HL-60/S4 treated with phorbol 12-myristate 13-acetate at 8.2 ng/mL for 4 days and 3 days (cell line): ENCODE data around the gene MYLK.

ENCODE experiments used
- in situ Hi-C: fragments of 300-500 bp; cut with MboI; formaldehyde crosslinking; loops from 2 replicates; pipeline ENCODE4 v1.15.0; 2022; ENCODE audit warnings: low sequenced_read_pairs

Gene MYLK

GRCh38 chr3:123778525-123778924, 105.6 kb downstream of the MYLK start:
- in situ Hi-C loops: no loop called here

- in situ Hi-C loops: no loop called here
These were observed 107.9 kb downstream of the MYLK start for GRCh38 chr3:123776071-123776782.

DNA sequence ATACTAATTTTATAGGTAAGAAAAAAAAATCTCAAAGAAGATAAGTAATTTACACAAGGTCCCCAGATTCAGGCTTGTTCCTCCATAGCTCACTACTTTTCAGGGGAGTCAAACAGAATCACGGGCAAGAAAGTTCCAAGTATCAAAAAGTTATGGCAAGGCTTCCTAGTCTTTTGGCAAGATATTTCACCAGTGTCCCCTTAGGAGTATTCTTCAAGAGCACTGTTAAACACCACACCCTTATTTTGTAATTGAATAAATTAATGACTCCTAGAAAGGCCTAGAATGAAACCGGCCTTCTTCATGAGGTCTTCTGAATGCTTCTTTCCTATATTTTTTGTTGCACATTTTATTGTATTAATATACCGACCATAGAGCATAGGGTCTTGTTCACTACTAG, 109.7 kb downstream of the MYLK start:
- in situ Hi-C loops: no loop called here

DNA sequence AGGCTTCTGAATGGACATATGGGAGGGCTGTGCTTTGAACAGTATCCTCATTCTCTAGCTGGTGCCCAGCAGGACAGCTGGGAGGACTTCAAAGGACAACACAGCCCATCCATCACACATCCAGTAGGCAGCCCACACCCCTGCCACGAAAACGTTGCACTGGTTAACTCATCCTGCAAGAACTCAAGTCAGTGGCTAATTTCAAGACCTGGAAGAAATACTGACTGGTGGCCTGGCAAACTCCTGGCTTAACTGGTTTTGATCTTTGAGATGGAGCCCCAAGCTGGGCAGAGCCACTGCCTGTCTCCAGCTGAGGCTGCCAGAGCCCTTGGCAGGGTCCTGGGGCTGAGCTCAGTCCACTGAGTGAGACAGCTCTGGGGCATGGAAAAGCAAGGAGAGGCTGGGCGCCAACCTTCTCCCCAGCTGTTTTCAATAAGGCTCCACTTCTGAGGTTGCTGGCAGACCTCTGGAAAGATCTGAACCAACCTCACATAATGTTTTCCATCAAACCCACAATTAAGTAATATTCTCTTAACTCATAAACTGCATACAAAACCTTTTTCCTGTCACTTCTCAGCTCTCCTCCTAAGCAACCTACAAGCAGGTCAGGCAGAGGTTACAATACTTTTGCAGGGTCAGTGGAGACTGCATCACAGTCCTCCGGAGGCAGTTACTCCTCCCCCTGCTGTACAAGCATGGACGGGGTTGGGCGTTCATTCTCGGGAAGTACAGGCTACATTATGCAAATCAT, 110.3 kb downstream of the MYLK start:
- in situ Hi-C loops: no loop called here

DNA sequence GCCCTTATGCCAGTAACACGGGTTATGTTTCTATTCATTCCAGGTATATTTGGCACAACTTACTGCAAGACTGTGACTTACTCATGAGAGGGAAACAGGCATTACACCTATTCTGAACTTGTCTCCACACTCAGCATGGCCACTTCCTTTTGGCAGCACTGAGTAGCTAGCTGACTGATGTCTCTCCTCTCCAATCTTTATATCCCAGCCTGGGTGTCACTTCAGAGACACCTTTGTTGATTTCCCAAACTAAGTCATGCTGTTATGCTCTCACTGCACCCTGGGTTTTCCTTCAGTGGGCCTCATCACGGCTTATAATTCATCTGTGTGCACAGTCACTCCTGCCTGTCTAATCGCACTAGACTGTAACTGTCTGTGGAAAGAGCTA, 114.8 kb downstream of the MYLK start:
- in situ Hi-C loops: no loop called here

DNA sequence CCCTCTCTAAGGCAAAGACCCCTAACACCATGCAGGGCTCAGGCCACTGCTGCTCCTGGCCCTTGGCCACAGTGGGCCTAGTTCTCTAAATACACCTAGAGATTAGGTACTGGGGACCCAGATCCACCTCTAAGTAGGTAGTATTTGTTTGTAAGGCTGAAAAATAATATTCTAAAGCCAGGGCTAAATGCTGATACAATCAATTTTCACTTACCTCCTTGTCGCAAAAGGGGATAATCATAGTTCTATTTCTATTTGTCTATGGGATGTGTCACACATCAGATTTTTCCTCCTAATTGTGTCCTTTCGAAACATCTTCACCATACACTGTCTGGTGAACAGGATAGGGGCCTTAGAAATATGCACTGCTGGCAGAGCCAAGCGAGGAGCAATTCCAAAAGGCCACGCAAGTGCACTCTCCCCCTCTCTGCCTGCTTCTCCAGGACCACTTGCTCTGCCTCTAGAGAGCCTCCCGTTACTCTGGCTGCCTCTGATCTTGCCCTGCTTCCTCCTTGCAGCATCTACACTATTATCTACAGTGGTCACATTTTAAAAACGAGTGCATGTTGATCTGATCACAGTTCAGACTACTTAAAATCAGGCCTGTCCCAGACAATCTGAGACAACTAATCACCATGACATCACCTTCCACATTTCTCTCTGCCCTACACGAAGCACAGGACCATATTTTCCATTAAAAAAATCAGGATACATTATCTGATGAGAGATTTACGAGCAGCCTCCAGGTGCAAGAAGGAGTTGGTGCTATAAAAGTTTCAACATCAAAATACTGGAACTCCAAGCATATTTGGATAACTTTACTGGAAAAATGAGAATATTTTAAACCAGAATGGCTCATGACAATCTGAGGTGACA, 115.4 kb downstream of the MYLK start:
- in situ Hi-C loops: no loop called here

- in situ Hi-C loops: no loop called here
These were observed 116.4 kb downstream of the MYLK start for GRCh38 chr3:123767564-123768292.

GRCh38 chr3:123767009-123767372, 117.1 kb downstream of the MYLK start:
- in situ Hi-C loops: no loop called here

DNA sequence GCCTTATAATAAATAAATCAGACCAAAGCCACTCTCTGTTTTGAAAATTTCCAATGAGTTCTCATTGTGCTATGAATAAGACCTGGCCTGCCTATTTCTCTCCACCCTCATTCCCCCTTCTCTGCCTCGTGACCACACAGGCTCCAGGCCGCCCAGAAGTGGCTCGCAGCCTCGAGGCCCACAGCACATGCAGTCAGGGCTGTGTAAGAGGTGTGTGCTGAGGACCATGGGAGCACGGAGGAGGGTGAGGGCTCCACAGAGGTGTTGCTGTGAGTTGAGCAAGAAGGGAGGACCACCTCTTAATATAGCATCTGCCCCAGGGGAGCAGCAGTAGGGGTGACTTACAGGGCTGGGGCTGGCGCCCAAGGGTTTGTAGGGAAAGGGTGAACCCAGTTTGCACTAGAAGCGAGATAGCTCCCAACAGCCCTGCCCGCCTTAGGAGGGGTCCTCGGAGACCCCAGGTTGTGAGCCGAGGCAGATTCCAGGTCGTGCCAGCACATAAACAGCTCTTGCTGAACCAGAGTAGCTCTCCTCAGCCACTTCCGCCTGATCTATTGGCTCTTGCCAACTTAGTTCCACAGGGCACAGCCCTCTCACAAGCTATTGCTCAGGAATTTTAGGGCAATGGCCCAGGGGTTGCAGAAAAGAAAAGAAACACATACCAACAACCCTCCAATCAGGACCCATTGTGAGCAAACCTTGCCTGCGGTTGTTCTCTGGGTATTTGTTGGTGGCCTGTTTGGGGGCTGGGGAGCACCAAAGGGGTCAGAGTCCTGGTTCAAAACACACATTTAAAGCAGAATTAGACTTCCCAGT, 117.7 kb downstream of the MYLK start:
- in situ Hi-C loops: no loop called here

GRCh38 chr3:123765475-123766128, 118.5 kb downstream of the MYLK start:
- in situ Hi-C loops: no loop called here

GRCh38 chr3:123764647-123765046, 119.5 kb downstream of the MYLK start:
- in situ Hi-C loops: no loop called here

DNA sequence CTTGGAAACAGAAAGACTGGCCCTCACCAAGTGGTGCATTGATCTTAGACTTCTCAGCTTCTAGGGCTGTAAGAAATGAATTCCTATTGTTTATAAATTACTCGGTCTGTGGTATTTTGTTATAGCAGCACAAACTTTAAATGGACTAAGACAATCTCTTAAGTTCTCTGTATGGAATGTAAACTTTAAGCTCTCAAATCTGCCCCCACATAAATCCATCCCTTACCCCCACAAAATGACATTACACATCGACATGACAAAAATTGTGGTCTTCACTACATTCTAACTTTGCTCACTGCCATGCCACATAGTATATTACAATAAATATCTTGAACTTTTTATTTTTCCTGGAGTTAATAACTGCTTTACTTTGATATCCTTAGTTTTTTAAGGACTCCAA, 121.3 kb downstream of the MYLK start:
- in situ Hi-C loops: no loop called here

DNA sequence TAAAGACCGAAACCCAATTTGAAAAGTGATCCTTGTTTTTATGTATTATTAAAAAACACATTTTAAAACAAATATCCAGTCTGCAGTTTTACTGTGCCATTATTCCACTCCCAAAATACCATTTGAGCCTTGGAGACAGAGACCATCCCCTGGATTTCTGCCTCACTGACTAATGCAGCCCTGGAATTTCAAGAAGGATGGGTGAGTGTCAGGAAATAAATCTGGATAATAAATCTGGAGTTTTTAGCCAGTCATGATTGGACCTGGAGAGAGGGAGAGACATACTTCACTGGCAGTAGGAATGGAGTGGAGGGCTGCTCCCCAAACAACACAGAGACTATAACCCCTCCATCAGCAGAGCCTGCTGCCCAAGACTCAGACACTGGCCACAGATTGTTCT, 123.3 kb downstream of the MYLK start:
- in situ Hi-C loops: no loop called here

GRCh38 chr3:123759871-123760270, 124.3 kb downstream of the MYLK start:
- in situ Hi-C loops: no loop called here

DNA sequence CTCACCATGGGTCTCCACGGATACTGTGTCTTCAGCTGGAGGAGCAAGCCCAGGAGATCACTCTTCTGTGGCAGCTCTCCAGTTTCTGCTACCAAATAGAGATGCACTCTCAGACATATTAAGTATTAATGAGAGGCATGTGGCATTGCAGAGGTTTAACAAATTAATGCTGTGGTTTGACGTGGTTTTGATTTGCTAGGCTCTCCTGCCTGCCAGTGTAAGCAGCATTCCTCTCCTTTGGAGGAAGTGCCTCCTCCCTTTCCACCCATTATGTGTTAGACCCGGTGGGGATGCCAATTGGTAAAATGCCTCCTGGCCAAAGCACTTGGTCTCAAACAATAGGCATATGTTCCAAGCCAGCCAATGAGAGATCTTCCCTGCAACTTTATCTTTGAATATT, 124.8 kb downstream of the MYLK start:
- in situ Hi-C loops: no loop called here

DNA sequence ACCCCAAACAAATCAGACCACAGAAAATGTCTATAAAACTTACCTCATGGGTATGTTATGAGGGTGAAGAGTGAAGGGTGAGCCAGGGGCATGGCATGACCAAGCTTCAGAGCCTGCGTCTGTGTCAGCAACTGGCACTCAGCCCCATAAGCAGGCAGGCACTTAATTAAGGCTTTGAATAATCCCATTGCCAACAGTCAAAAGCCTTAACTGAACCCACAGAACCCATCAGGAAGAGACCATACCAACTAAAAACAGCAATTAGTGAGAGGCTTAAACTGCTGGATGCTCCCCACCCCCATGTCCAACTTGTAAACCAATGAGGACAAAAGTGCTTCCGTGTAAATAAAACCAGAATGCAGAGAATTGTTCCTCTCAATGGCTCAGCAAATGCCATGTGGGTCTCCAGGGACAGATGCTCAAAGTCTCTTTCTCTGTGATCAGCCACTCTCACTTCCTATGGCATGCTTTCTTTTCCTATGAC, 126.0 kb downstream of the MYLK start:
- in situ Hi-C loops: no loop called here

DNA sequence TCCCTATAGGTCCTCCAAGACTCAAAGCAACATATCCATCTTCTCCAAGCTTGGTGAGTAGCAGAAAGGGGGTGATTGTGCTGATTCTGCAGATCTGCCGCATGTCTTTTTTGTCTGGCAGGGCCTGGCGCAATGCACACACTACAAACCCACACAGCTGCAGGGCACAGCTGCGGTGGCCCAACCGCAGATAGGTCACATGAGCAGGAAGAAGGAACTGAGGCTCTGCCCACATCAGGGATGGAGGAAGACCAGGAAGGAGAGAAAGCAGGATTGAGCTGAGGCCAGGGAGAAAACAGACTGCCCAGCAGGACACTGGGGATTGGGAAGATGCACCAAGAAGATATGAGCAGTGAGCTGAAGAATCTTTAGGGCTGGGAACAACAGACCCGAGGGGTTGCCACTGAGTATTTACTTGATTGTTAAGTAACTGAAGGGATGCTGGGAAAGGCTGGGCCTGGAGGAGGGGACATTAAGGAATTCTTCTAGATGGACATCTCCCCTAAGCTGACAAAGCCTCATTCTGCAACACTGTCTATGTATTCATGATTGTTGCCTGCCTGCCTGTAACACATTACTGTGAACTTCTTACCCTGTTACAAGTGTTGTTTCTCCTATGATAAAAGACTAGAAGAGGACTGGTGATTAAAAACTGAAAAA, 126.7 kb downstream of the MYLK start:
- in situ Hi-C loops: no loop called here

GRCh38 chr3:123755501-123755900, 128.6 kb downstream of the MYLK start:
- in situ Hi-C loops: no loop called here

DNA sequence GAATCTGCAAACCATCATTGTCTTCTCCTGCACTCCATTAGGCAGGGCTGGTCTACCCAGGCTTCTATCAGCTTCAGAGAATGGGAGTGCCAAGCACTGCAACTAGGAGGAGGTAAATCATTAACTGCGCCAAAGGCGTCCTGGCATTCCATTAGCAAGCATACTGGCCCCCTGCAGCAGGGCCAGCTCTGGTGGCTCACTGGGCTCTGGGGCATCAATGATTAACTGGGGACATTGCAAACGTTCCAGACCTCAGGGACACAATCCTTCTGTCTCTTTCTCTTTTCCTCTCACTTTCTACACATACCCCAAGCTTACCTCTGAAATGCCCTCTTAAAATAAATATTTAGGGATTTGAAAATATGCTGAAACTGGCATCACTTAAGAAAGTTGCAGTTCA, 129.0 kb downstream of the MYLK start:
- in situ Hi-C loops: no loop called here
